Stimulated activated CD4-positive, alpha-beta T cell treated with anti-CD3 and anti-CD28 coated beads, Interleukin-1b, Interleukin-23, amount 100 ng/mL, for 24 hours (primary cell): ENCODE measurements around the gene RUNX2.

Experiments used
- DNase-seq, 4 experiments: peaks; one replicate each; pipeline ENCODE4 v3.0.0-alpha.2; 2020; ENCODE audit warnings: low read depth in 4 of 4, low spot score in 1 of 4

The RUNX2 gene

DNA sequence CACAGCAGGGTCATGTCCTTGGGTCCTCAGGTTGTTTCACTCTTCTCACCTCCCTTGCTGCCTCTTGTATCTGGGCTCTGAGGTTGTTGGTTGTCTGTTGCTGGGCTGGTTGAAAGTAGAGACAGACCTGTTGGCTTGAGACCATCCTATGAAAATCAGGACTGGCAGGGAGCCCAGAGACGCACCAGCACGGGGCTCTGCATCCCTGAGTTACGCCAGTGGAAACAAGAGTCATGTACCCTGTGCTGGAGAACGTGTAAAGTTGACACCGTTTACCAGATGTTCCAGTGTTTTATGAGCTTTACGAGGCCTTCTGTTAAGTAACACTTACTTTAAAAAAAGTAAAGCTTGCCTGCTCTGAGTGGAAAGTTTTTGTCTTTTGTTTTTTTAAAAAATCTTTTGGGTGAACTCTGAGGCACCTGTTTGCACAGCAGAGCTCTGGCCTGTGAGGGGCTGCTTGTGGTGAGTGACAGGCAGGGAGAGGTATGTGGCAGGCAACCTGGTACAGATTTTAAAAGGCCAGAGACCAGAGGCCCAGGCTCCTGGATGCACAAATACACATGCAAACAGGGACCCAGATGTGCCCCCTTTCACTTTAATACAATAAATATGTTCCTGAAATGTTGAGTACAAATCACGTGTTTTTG lies 309.6 kb downstream of the RUNX2 start:
- DNase-seq = no peak

DNA sequence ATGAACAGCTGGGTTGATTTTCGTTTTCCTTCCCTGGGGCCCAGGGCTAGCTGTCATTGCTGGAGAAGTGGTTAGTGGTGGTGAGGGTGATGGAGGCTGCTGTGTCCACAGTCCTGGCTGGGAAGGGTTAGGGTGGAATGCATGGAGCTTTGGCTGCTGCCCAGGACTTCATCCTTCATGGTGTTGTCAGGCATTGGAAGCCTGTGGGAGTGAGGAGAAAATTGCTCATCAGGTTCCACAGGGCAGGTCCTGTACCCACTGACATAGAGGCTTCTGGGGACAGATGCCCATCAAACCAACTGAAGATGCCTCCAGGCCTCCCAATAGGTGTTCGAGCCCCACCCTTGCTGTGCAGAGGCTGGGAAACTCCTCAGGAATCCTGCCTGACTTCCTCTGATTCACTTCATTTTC lies 312.0 kb downstream of the RUNX2 start:
- DNase-seq = no peak

DNA sequence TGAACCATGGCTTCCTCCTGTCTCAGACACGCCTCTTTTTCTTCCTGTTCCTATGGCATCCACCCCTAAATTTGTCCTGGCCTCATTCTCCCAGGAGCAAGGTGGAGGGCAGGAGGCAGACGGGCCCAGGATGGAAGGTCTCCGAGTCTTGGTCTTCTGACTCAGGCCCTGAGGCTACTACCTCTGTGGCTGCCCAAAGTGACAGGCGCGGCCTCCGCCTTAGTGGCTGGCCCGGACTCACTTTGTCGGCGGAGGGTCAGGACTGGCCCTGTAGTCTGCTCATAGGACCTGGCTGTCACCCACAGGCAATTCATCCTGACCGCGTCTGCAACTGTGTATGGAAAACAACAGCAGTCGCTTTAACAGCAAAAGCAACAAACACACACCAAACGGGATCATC lies 312.7 kb downstream of the RUNX2 start:
- DNase-seq = no peak

DNA sequence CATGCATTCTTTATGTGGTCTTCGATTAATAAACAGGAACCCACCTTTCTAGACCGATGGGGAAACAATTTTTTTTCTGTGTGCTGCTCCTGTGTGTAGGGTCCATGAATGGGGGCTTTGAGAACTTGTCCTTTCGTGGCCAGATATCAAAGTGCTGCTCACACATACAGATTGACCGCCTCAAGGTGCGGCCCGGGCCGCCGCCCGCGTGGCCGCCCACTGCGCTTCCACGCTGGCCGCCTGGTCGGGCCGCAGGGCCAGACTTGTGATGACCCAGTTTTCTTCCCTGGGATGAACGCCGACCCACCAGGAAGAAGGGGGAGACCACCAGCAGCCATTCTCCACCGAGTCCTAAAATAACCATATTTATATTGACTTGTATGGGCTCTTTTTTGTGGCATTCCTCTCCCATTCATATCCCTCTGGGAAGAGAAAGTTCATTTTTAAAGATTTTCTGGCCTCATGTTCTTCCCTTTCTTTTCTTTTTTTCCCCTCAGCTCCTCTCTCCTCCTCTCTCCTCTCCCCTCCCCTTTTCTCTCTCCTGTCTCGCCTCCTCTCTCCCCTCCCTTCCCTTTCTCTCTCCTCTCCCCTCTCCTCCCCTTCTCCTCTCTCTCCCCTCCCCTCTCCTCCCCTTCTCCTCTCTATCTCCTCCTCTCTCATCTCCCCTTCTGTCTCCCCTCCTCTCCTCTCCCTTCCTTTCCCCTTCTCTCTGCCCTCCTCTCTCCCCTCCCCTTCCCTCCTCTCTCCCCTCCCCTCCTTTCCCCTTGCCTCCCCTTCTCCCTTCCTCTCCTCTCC lies 314.4 kb downstream of the RUNX2 start:
- no peak for DNase-seq

DNA sequence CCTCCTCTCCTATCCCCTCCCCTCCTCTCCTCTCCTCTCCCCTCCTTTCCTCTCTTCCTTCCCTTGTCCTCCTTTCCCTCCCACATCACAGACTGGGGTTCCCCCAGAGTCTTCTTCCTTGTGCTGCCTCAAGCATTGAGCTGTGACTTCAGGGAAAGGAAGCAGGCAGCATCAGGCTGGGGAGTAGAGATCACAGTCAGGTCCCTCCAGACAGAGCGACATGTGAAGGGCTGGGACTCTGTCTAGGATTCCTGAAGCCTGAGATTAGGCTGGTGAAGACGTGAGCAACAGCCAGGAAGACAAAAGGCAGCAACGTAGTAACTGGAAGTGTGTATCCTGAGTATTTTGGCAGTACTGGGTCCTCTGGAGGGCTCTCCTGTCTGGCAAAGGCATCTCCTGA lies 315.0 kb downstream of the RUNX2 start:
- no peak for DNase-seq

DNA sequence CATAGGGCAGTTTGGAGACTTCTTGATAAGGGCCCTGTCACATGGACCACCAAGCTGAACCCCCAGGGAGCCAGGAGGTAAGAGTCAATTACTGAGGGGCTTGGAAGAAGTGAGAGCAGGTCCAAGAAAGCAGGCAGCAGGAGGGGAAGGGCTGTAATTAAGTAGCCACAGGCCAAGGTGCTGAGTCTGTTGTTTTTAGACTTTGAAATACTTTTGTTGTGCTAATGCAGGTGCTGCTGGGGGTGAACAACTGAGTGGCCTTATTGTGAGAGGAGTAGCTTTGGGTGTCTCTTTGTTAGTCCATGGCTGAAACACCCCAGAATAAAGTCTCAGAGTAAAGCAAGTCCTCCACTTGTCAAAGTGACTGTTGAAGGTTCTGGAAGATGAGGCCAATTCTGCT lies 316.6 kb downstream of the RUNX2 start:
- no peak for DNase-seq

DNA sequence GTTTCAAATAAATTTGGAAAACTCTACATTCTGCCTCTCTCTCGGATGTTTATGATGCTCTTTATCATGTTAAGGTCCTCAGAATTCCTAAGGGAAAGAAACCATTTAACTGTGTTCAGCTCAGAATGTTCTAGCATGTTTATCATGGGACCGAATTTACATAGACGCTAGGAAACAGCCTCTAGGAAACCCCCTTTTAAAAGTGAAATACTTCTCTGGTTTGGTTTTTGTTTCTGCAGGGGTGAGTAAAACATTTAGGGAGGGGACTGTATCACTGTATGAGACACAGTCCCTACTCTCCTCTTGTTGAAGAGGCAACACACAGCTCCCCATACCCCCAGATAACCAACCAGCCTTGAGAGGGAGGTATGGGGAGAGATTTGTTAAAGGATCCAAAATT lies 317.2 kb downstream of the RUNX2 start:
- no peak for DNase-seq

DNA sequence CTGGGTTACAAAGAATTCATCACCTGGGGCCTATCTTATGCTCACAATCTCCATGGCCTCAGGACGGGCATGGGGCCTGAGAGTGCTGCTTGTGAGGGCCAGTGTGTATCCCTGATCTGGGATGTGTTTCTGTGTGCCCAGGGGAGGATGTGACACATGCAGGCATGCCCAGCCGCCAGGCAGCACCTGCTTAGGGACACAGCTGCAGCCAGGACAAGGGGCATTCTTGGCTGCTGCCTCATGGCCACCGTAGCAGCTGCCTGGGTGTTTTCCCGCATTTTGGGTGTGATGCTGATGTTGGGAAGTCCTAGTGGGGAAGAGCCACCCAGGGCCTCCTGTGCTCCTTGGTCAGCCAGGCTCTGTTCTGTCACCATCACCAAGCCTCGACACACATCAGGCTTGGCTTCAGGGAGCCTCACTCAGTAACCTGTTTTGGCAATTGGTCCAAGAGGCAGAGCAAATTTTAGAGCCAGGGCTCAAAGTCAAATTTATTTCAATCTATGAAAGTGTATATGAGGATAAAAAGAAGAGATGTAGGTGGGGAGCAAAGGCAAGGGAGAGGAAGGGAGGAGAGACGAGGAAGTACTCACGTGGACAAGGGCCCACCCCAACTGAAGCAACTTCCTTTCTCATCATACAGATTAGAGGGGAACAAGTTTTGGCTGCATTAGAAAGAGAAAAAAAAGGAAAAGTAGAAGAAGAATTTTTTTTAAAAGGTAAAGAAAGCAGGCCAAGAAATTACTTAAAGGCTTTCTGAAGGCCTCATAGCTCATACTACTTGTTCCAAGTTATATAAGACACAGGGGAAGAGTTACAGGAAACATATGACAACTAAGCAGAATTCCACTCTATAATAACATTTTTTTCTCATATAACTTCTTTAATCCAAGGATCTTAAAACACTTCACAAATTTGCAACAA lies 319.5 kb downstream of the RUNX2 start:
- no peak for DNase-seq

DNA sequence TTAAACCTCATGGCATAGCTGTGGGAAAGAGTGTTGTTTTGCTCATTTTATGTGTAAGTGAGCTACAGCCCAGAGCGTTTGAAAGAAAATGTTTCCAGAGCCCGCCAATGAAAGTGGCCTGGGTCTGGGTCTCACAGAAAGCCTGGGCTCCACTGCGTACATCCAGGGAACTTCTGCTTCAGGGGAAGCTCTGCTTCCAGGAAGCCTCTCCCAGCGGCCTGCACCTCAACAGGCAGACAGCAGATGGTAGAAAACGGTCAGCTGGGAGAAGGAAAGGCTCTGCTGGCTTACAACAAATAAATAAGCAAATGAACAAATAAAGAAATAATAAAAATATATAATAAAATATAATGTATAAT lies 320.1 kb downstream of the RUNX2 start:
- DNase-seq = no peak

DNA sequence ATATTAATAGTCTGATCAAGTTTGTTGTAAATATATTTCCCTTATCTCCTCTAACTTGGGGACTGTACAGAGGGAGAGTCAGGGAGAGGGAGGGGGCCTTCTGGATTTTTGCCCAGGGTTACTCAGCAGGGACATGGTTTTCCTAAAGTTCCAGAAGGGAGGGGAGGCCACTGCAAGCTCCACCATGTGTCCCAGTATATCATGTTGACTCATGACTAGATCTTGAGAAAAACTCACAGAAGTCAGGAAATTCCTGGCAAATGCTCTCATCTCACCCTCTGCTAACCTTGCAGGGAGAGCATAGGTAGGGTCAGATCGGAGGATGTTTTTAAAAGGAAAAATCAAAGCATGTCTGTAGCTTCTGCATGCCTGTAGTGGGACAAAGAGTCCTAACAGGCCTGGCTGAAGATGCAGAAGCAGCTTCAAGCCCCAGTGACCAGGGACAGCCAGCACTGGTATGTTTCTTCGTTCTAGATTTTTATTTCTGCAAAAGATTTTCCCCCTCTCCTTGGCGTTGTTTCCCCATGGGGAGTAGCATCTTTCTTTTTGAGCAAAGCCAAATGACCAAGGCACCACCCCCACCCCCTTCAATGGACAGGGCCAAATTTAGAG lies 322.5 kb downstream of the RUNX2 start:
- DNase-seq = no peak

DNA sequence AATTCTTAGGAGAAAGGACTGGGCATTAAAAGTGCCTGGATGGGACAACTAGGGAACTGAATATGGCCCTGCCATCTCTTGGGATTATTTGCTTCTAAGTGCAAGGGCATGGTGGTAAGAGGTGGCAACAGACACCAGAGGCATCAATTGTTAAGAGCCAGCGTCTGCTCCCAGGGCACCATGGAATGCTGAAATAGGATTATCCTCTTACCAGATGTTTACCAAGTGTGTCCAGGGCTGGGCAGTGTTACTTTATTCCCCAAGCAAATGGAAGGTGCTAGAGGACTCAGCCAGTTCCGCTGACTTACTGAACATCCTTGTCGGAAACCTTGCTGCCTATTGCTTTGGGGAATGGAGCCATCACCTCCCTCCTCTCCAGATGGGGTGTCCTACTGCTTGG lies 323.2 kb downstream of the RUNX2 start:
- no peak for DNase-seq

DNA sequence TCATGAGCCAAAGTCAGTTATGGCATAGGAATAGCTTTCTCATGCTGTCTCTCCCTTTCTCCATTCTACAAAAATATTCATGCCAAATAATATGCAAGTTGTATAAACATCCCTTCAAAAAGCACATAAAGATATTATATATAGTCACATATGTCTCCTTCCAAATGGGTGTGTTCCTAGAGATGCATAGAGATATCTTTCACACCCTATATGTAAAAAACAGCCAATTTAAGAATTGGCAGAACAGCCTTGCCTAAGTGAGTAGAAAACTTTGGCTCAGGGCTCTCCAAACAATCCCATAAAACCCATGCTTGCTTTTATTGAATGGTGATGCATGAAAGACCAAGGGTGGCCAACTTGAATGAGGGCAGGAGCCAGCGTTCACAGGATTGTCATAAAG lies 324.3 kb downstream of the RUNX2 start:
- DNase-seq = no peak

DNA sequence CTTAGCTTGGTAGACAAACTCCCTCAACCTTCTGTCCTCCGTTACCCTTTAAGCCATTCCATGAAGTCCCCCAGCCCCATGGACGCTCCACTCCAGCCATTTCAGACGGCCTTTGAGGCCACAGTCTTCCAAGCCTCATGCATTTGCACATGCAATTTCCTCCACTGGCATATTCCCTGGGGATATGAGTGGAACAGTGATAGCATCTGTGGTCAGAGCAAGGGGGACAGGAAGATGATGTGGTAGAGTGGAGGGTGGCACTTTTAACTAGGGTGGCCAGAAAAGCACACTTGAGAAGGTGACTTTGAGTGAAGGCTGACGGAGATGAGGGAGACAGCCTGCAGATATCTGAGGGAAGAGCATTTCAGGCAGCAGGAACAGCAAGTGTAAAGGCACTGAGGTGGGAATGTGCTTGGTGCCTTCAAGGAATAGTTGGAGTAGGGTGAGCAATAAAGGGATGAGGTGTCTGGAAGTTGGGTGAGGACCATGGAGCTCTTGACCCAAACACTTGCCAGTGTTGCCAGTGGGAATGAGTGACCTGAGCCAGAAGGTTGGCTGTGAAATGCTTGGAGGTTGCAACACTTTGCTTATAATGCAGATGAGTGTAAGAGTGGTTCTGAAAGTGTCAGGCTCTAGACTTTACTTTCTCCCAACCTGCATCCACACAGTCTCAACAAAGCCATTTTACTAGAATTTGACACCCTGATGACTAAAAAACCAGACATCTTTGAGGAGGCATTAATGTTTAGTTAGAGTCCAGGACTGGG lies 325.2 kb downstream of the RUNX2 start:
- no peak for DNase-seq

DNA sequence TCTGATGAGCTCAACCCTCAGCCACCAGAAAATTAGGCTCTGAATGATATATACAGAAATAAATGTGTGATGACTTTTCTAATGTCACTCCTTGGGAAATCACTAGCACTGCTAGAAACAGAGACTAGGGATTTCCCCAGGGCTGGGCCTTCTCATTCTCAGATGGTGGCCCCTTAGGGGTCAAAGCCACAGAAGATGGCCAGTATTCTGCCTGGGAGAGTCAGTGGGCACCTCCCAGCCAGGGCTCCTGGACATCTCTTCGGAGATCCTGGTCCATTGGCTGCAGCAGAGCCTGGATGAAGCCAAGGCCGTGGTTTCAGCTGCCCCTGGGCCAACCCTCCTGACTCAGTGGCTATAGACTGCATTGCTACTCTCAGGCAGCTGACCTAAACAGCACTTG lies 326.5 kb downstream of the RUNX2 start:
- no peak for DNase-seq

DNA sequence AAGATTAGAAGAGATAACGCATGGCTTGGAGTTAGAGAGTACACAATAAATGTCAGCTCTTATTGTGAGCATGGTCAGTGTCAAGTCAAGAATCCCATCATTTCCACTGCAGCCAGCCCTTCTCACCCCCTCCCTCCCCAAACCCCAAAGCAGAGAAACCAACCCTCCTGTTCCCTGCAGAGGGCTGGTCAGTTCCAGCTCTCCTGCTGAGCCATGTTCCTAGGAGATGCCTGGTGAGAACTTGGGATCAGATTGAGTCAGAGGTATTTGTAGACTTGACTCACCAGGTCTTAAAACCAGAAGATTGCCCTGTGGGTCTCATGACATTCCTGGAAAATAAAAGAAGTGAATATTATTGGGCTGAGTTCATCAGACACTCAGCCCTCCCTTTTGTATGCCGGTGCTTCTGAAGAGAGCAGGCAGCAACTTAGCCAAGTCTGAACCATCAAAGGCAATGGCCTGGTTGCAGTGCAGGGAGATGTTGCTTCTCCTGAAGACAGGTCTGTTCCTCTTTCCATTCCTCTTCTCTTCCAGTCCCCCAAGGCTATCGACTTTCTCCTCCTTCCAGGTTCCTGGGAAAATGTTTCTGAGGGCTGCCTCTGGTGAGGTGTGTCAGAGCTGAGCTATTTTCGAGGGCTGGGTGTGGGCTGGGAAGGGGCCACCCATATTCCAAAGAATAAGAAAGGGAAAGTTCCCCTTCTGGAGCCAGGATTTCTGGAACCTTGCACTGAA lies 327.8 kb downstream of the RUNX2 start:
- DNase-seq = no peak

DNA sequence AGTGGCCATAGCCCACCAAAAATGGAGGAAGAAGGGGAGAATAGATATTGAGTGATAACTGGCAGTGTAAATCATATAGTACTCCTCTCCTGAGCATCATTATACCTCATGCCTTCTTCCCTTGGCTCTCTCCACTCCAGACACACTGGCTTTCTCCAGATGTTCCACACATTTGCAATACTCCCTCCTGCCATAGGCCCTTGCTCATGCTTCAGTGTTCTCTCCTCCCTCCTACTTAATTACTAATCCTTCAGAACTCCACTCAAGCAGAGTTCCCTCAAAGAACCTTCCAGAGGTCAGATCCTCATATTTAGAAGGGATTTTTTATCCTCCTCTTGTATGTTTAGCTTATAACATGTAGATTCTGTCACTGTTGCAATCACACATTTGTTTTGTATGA lies 329.1 kb downstream of the RUNX2 start:
- DNase-seq = no peak

DNA sequence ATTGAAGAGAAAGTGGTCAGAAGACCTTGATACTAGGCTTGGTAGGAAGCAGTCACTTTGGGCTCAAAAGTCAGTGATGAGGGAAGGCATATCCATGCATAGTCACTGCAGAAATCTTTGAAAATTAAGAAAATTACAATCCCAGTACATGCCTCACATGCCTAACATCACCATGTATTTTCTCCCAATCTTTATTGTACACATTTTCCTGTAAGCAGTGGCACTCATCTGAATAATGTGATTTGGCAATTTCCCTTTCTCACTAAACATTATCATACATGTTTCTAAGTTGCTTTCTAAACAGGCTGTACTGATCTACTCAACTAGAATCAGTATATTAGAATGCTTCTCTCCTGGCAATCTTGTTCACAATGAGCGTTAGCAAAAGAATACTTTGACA lies 330.3 kb downstream of the RUNX2 start:
- DNase-seq = no peak

DNA sequence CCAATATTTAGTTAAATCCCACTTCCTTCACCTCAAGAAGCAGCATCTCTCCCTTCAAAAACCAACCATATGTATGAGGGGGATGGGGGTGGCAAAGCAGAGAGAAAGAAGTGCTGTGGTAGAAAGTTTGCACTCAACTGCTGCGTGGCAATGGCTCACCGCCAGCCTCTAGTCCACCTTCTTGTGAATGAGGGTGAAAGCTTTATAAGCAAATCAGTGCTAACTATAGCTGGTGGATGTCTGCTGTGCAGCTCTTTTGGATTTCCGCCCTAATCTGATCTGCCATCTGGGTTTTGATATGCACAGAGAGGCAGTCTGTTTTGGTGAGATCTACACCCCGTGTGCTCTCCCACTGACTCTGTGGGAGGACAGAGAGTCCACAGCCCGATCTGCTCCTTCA lies 330.8 kb downstream of the RUNX2 start:
- DNase-seq = no peak

DNA sequence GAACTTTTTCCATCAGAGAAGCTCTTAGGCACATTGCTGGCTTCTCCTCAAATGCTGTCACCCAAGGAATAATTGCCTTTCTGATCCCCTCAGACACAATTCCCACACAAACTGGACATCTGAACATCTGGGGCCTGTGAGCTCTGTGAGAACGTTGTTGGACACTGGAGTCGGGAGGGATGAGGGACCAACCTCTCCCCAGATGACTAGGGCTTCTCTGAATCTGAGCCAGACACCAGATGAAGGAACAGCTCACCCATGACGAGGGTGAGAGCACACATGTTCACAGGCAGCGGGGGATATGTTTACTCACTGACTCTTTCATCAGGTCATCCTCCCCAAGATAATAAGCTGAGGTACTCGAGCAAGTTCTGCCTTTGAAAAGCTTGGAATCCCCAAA lies 333.5 kb downstream of the RUNX2 start:
- no peak for DNase-seq
